Activated naive CD4-positive, alpha-beta T cell treated with anti-CD3 and anti-CD28 coated beads for 36 hours (primary cell): ENCODE measurements around the gene PCCA. TPM values are rescaled to one million over a fixed set of nuclear protein-coding genes. Genes with fewer than 3 reads are reported as not detected.
"Not testable (repeated sequence)": the region's sequence is repeated elsewhere in the genome, so short reads cannot be mapped to it uniquely, and the experiment has no call there.

Source experiments
- CTCF ChIA-PET: fragments of 350-600 bp; sonication (Branson Sonifier 250); formaldehyde crosslinking; loops from one replicate; lab custom pipeline; 2021; ENCODE audit warnings: antibody characterized with exemption; lab: Charles Lee
- DNase-seq: peaks from one replicate; pipeline ENCODE4 v3.0.0-alpha.2; 2020
- H3K27ac Mint-ChIP-seq: one replicate; pipeline ENCODE4 v1.8.0; 2021; ENCODE audit warnings: mild to moderate bottlenecking, mixed read lengths
- H3K27me3 Mint-ChIP-seq: one replicate; pipeline ENCODE4 v1.8.0; 2021; ENCODE audit warnings: low read depth, mixed read lengths
- H3K36me3 Mint-ChIP-seq: one replicate; pipeline ENCODE4 v1.8.0; 2021; ENCODE audit warnings: low read depth, mixed read lengths
- H3K4me1 Mint-ChIP-seq: one replicate; pipeline ENCODE4 v1.8.0; 2021; ENCODE audit warnings: low read depth, mixed read lengths
- H3K4me3 Mint-ChIP-seq: one replicate; pipeline ENCODE4 v1.8.0; 2021; ENCODE audit warnings: mild to moderate bottlenecking, moderate library complexity, mixed read lengths
- H3K9me3 Mint-ChIP-seq: one replicate; pipeline ENCODE4 v1.8.0; 2021; ENCODE audit warnings: mixed read lengths
- intact Hi-C: fragments of 100-400 bp; cut with micrococcal nuclease; formaldehyde crosslinking; loops from one replicate; pipeline ENCODE4 v1.15.1; 2023
- total RNA-seq, 2 experiments: library from RNA; stranded (reverse); gene quantifications; one replicate each; pipeline ENCODE4 v1.2.3, GENCODE V29; 2021

The PCCA gene
- total RNA-seq, 2 experiments from 2014 or later, result 6.8 to 8.1 TPM

GRCh38 chr13:100274942-100275506 is 186.1 kb downstream of the PCCA start:
- CTCF ChIA-PET, result no interaction called here
- DNase-seq, result no peak
- H3K36me3 Mint-ChIP-seq, result no peaks in the 10 kb centered on the region
- intact Hi-C loops, result no loop called here
- no peaks in the 10 kb centered on the region for H3K27me3 Mint-ChIP-seq
- H3K27ac Mint-ChIP-seq, result no peak overlapping the region
- H3K4me3 Mint-ChIP-seq, result no peak overlapping the region
- no peaks in the 10 kb centered on the region for H3K4me1 Mint-ChIP-seq
- no peaks in the 10 kb centered on the region for H3K9me3 Mint-ChIP-seq

GRCh38 chr13:100275746-100276145 is 186.9 kb downstream of the PCCA start:
- CTCF ChIA-PET, result no interaction called here
- intact Hi-C loops, result no loop called here
- Mint-ChIP-seq H3K9me3 (no peaks in the 10 kb centered on the region), H3K27ac (no peak overlapping the region), H3K36me3 (peaks cover 3% of the 10 kb centered on the region), H3K27me3 (no peaks in the 10 kb centered on the region), H3K4me1 (no peaks in the 10 kb centered on the region), H3K4me3 (no peak overlapping the region)
- no peak for DNase-seq

- Mint-ChIP-seq H3K36me3 (peaks cover 4% of the 10 kb centered on the region), H3K4me1 (no peaks in the 10 kb centered on the region), H3K9me3 (no peaks in the 10 kb centered on the region), H3K27ac (no peak overlapping the region), H3K27me3 (no peaks in the 10 kb centered on the region), H3K4me3 (no peak overlapping the region)
- CTCF ChIA-PET, result no interaction called here
- no peak for DNase-seq
- intact Hi-C loops, result no loop called here
Measured at GRCh38 chr13:100280681-100281080, 191.8 kb downstream of the PCCA start.

- H3K27me3 Mint-ChIP-seq, H3K9me3 Mint-ChIP-seq, H3K36me3 Mint-ChIP-seq, DNase-seq, H3K27ac Mint-ChIP-seq, intact Hi-C loops, CTCF ChIA-PET, H3K4me1 Mint-ChIP-seq, H3K4me3 Mint-ChIP-seq: not testable (repeated sequence)
Measured at GRCh38 chr13:100282306-100282705, 193.4 kb downstream of the PCCA start.

GRCh38 chr13:100290165-100290801 is 201.4 kb downstream of the PCCA start:
- Mint-ChIP-seq H3K9me3 (no peaks in the 10 kb centered on the region), H3K4me3 (no peak overlapping the region), H3K4me1 (no peaks in the 10 kb centered on the region), H3K27ac (no peak overlapping the region), H3K36me3 (no peaks in the 10 kb centered on the region), H3K27me3 (no peaks in the 10 kb centered on the region)
- intact Hi-C loops, result no loop called here
- no peak for DNase-seq
- CTCF ChIA-PET, result no interaction called here

GRCh38 chr13:100291624-100292023 is 202.7 kb downstream of the PCCA start:
- Mint-ChIP-seq H3K4me3 (no peak overlapping the region), H3K4me1 (no peaks in the 10 kb centered on the region), H3K36me3 (no peaks in the 10 kb centered on the region), H3K27ac (no peak overlapping the region), H3K27me3 (no peaks in the 10 kb centered on the region), H3K9me3 (no peaks in the 10 kb centered on the region)
- DNase-seq, result no peak
- intact Hi-C loops, result no loop called here
- CTCF ChIA-PET, result interaction anchor here (0.8 to 1.2 kb wide), 2 partner anchors 223 to 282 kb away, joined by 3 read pairs; no protein-coding TSS in a partner anchor

GRCh38 chr13:100297413-100297812 is 208.5 kb downstream of the PCCA start:
- peaks cover 2% of the 10 kb centered on the region for H3K36me3 Mint-ChIP-seq
- no peak for DNase-seq
- H3K4me3 Mint-ChIP-seq, result no peak overlapping the region
- no peak overlapping the region for H3K27ac Mint-ChIP-seq
- intact Hi-C loops, result no loop called here
- H3K4me1 Mint-ChIP-seq, result no peaks in the 10 kb centered on the region
- H3K9me3 Mint-ChIP-seq, result no peaks in the 10 kb centered on the region
- no peaks in the 10 kb centered on the region for H3K27me3 Mint-ChIP-seq
- CTCF ChIA-PET, result interaction anchor here (0.6 kb wide), 1 partner anchor 397 kb away, joined by 3 read pairs; no protein-coding TSS in a partner anchor

GRCh38 chr13:100298116-100298681 is 209.3 kb downstream of the PCCA start:
- Mint-ChIP-seq H3K27me3 (no peaks in the 10 kb centered on the region), H3K4me1 (no peaks in the 10 kb centered on the region), H3K36me3 (peaks cover 2% of the 10 kb centered on the region), H3K9me3 (no peaks in the 10 kb centered on the region), H3K27ac (no peak overlapping the region), H3K4me3 (no peak overlapping the region)
- CTCF ChIA-PET, result interaction anchor here (0.6 to 0.7 kb wide), 2 partner anchors 327 to 398 kb away, joined by 3 read pairs; no protein-coding TSS in a partner anchor
- DNase-seq, result no peak
- intact Hi-C loops, result no loop called here

GRCh38 chr13:100298691-100299090 is 209.8 kb downstream of the PCCA start:
- no peak overlapping the region for H3K4me3 Mint-ChIP-seq
- no peaks in the 10 kb centered on the region for H3K4me1 Mint-ChIP-seq
- no peaks in the 10 kb centered on the region for H3K27me3 Mint-ChIP-seq
- no peak overlapping the region for H3K27ac Mint-ChIP-seq
- DNase-seq, result no peak
- CTCF ChIA-PET, result interaction anchor here (0.7 kb wide), 1 partner anchor 327 kb away, joined by 3 read pairs; no protein-coding TSS in a partner anchor
- H3K9me3 Mint-ChIP-seq, result no peaks in the 10 kb centered on the region
- intact Hi-C loops, result no loop called here
- H3K36me3 Mint-ChIP-seq, result peaks cover 2% of the 10 kb centered on the region

- Mint-ChIP-seq H3K27me3 (no peaks in the 10 kb centered on the region), H3K9me3 (no peaks in the 10 kb centered on the region), H3K36me3 (peaks cover 2% of the 10 kb centered on the region), H3K4me1 (no peaks in the 10 kb centered on the region), H3K4me3 (no peak overlapping the region), H3K27ac (no peak overlapping the region)
- intact Hi-C loops, result no loop called here
- CTCF ChIA-PET, result interaction anchor here (0.6 kb wide), 1 partner anchor 453 kb away, joined by 3 read pairs; no protein-coding TSS in a partner anchor
- no peak for DNase-seq
Measured at GRCh38 chr13:100300243-100300642, 211.3 kb downstream of the PCCA start.

- Mint-ChIP-seq H3K4me1 (no peaks in the 10 kb centered on the region), H3K36me3 (peaks cover 2% of the 10 kb centered on the region), H3K9me3 (no peaks in the 10 kb centered on the region), H3K4me3 (no peak overlapping the region), H3K27ac (no peak overlapping the region), H3K27me3 (no peaks in the 10 kb centered on the region)
- CTCF ChIA-PET, result interaction anchor here (0.6 kb wide), 1 partner anchor 536 kb away, joined by 6 read pairs; no protein-coding TSS in a partner anchor
- DNase-seq, result no peak
- intact Hi-C loops, result no loop called here
Measured at GRCh38 chr13:100300708-100301107, 211.8 kb downstream of the PCCA start.

- no peak for DNase-seq
- Mint-ChIP-seq H3K36me3 (peaks cover 2% of the 10 kb centered on the region), H3K9me3 (no peaks in the 10 kb centered on the region), H3K4me1 (no peaks in the 10 kb centered on the region), H3K27me3 (no peaks in the 10 kb centered on the region), H3K27ac (no peak overlapping the region), H3K4me3 (no peak overlapping the region)
- intact Hi-C loops, result no loop called here
- CTCF ChIA-PET, result interaction anchor here (0.6 kb wide), 1 partner anchor 535 kb away, joined by 6 read pairs; no protein-coding TSS in a partner anchor
Measured at GRCh38 chr13:100301418-100301817, 212.5 kb downstream of the PCCA start.
